Ovary (tissue), 3 donors: Measurements from ENCODE around the gene PCDHGB7.

Source experiments
- CTCF ChIP-seq, 3 donors: fragments of 450-650 bp in 2 of 3; fragments of 200-600 bp in 1 of 3; IDR thresholded peaks; one replicate each; pipeline versions ENCODE4 v1.5.1 to v1.8.0; 2016 to 2022; ENCODE audit warnings: antibody characterized with exemption in 3 of 3, mild to moderate bottlenecking in 1 of 3
- EP300 ChIP-seq: sonication (generic); formaldehyde crosslinking; IDR thresholded peaks from one replicate; pipeline ENCODE4 v1.6.1; 2017; ENCODE audit warnings: antibody characterized with exemption
- POLR2A ChIP-seq: fragments of 450-650 bp; IDR thresholded peaks from one replicate; pipeline ENCODE4 v1.6.1; 2017; ENCODE audit warnings: antibody characterized with exemption, mild to moderate bottlenecking, moderate library complexity
- donor health status: DM: no; HTN: no; CAD: no.

GRCh38 chr5:141434006-141434405, 16.5 kb downstream of the PCDHGB7 start:
- no peak for TF ChIP-seq CTCF (IDR thresholded peaks at IDR 0.05)
- TF ChIP-seq EP300: no peak
- no peak for TF ChIP-seq POLR2A
